ENCODE measurements around the gene GTF2IRD1. TPM values are rescaled to one million over a fixed set of nuclear protein-coding genes. Genes with fewer than 3 reads are reported as not detected.
"Not testable (repeated sequence)": the region's sequence is repeated elsewhere in the genome, so short reads cannot be mapped to it uniquely, and the experiment has no call there.

GTF2IRD1 gene
- total and polyA plus RNA-seq, 2 donors (not counting 1 experiment from before 2014, with no cell fraction given), result 7.8 to 14.7 TPM

- peak; percentile 67 to 78 for DNase-seq (ENCODE audit: low read depth in 2 of 2)
- no peaks in the 10 kb centered on the region for H3K9me3 ChIP-seq (ENCODE audit: control insufficient read depth, insufficient read depth, low read depth, low read length)
- TF ChIP-seq, protein P1, sequence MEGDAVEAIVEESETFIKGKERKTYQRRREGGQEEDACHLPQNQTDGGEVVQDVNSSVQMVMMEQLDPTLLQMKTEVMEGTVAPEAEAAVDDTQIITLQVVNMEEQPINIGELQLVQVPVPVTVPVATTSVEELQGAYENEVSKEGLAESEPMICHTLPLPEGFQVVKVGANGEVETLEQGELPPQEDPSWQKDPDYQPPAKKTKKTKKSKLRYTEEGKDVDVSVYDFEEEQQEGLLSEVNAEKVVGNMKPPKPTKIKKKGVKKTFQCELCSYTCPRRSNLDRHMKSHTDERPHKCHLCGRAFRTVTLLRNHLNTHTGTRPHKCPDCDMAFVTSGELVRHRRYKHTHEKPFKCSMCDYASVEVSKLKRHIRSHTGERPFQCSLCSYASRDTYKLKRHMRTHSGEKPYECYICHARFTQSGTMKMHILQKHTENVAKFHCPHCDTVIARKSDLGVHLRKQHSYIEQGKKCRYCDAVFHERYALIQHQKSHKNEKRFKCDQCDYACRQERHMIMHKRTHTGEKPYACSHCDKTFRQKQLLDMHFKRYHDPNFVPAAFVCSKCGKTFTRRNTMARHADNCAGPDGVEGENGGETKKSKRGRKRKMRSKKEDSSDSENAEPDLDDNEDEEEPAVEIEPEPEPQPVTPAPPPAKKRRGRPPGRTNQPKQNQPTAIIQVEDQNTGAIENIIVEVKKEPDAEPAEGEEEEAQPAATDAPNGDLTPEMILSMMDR (conservative IDR thresholded peaks at IDR 0.05 in 1 of 2, IDR thresholded peaks at IDR 0.05 in 1 of 2; ENCODE audit: low read depth in 1 of 2, low read length in 2 of 2), result no peak
- TF ChIP-seq EZH2 (IDR thresholded peaks at IDR 0.05; ENCODE audit: low read length, missing control alignments), result no peak
- no peaks in the 10 kb centered on the region for H4K20me1 ChIP-seq (ENCODE audit: control insufficient read depth, extremely low read depth, insufficient read depth, low read length)
- H2AFZ ChIP-seq (ENCODE audit: low read length), result no peak overlapping the region
- no peaks in the 10 kb centered on the region for H3K27me3 ChIP-seq (ENCODE audit: control insufficient read depth, insufficient read depth, low read length)
- H3K79me2 ChIP-seq (ENCODE audit: control insufficient read depth, insufficient read depth, low read length), result no peaks in the 10 kb centered on the region
- peaks cover 4% of the 10 kb centered on the region for H3K4me1 ChIP-seq (ENCODE audit: control insufficient read depth, extremely low read depth, insufficient read depth, low read length)
- no peak overlapping the region for H3K9ac ChIP-seq (ENCODE audit: insufficient read depth, low read length)
- no peak overlapping the region for H3K4me3 ChIP-seq (replicated peaks in 1 of 4; ENCODE audit: control extremely low read depth in 1 of 4, insufficient read depth in 1 of 4, low read depth in 3 of 4, low read length in 4 of 4)
- no peaks in the 10 kb centered on the region for H3K36me3 ChIP-seq (ENCODE audit: control insufficient read depth, insufficient read depth, low read length)
- H3K27ac ChIP-seq (ENCODE audit: insufficient read depth, low read length), result no peak overlapping the region
- no peak overlapping the region for H3K4me2 ChIP-seq (ENCODE audit: extremely low read depth, insufficient read depth, low read length)
These were observed 24.5 kb upstream of the GTF2IRD1 start for GRCh38 chr7:74429153-74429747.

DNA sequence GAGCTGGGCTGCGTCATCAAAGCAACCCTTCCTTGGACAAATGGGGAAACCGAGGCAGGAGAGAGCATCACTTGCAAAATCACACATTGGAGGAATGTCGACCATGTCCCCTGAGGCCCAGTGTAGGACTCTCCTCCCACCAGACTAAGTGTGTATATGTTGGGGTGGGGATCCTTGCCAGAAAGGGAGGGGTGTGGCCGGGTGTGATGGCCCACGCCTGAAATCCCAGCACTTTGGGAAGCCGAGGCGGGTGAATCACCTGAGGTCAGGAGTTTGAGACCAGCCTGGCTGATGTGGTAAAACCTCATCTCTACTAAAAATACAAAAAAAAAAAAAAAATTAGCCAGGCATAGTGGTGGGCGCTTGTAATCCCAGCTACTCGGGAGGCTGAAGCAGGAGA is 23.3 kb upstream of the GTF2IRD1 start:
- H3K36me3 ChIP-seq (ENCODE audit: control insufficient read depth, insufficient read depth, low read length); H3K27me3 ChIP-seq (ENCODE audit: control insufficient read depth, insufficient read depth, low read length); H3K27ac ChIP-seq (ENCODE audit: insufficient read depth, low read length); H3K79me2 ChIP-seq (ENCODE audit: control insufficient read depth, insufficient read depth, low read length); H3K4me3 ChIP-seq (replicated peaks in 1 of 4; ENCODE audit: control extremely low read depth in 1 of 4, insufficient read depth in 1 of 4, low read depth in 3 of 4, low read length in 4 of 4); H3K9ac ChIP-seq (ENCODE audit: insufficient read depth, low read length); H3K9me3 ChIP-seq (ENCODE audit: control insufficient read depth, insufficient read depth, low read depth, low read length); H2AFZ ChIP-seq (ENCODE audit: low read length); H3K4me2 ChIP-seq (ENCODE audit: extremely low read depth, insufficient read depth, low read length); H4K20me1 ChIP-seq (ENCODE audit: control insufficient read depth, extremely low read depth, insufficient read depth, low read length); H3K4me1 ChIP-seq (ENCODE audit: control insufficient read depth, extremely low read depth, insufficient read depth, low read length): not testable (repeated sequence)
- DNase-seq (ENCODE audit: low read depth in 2 of 2), result peak in 1 of 2 donors; percentile 62

DNA sequence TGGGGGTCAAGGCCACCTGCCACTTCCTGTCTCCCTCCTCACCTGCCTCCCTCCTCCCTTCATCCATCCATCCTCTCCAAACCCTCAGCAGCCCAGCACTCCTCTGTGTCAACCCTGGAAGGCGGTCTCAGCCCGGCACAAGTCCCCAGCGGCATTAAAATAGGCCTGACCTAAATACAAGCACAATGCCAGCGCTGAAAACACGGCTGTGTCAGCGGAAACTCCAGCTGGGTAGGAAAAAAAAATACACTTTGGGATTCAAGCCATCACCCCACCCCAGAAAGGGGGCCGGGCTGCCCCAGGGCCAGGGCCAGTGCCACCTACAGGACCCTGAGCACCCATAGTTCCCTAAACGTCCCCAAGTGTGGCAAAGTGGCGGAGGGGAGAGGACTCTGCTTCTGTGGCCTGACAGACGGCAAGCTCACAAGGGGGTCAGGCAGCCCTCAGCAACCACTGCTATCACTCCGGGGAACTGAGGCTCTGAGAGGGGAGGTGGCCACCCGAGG is 22.7 kb upstream of the GTF2IRD1 start:
- H3K27me3 ChIP-seq (ENCODE audit: control insufficient read depth, insufficient read depth, low read length), result no peaks in the 10 kb centered on the region
- H3K4me1 ChIP-seq (ENCODE audit: control insufficient read depth, extremely low read depth, insufficient read depth, low read length), result peaks cover 4% of the 10 kb centered on the region
- no peaks in the 10 kb centered on the region for H3K79me2 ChIP-seq (ENCODE audit: control insufficient read depth, insufficient read depth, low read length)
- H4K20me1 ChIP-seq (ENCODE audit: control insufficient read depth, extremely low read depth, insufficient read depth, low read length), result no peaks in the 10 kb centered on the region
- H3K9ac ChIP-seq (ENCODE audit: insufficient read depth, low read length), result no peak overlapping the region
- no peaks in the 10 kb centered on the region for H3K36me3 ChIP-seq (ENCODE audit: control insufficient read depth, insufficient read depth, low read length)
- H3K9me3 ChIP-seq (ENCODE audit: control insufficient read depth, insufficient read depth, low read depth, low read length), result no peaks in the 10 kb centered on the region
- H3K4me3 ChIP-seq (replicated peaks in 1 of 4; ENCODE audit: control extremely low read depth in 1 of 4, insufficient read depth in 1 of 4, low read depth in 3 of 4, low read length in 4 of 4), result no peak overlapping the region
- no peak for DNase-seq (ENCODE audit: low read depth in 2 of 2)
- no peak overlapping the region for H3K27ac ChIP-seq (ENCODE audit: insufficient read depth, low read length)
- no peak overlapping the region for H2AFZ ChIP-seq (ENCODE audit: low read length)
- no peak overlapping the region for H3K4me2 ChIP-seq (ENCODE audit: extremely low read depth, insufficient read depth, low read length)
- TF ChIP-seq, protein P1 (conservative IDR thresholded peaks at IDR 0.05 in 1 of 2, IDR thresholded peaks at IDR 0.05 in 1 of 2; ENCODE audit: low read depth in 1 of 2, low read length in 2 of 2), result no peak

GRCh38 chr7:74437291-74437571 is 16.5 kb upstream of the GTF2IRD1 start:
- not testable (repeated sequence) for H2AFZ ChIP-seq (ENCODE audit: low read length); H3K27me3 ChIP-seq (ENCODE audit: control insufficient read depth, insufficient read depth, low read length); H3K4me3 ChIP-seq (replicated peaks in 1 of 4; ENCODE audit: control extremely low read depth in 1 of 4, insufficient read depth in 1 of 4, low read depth in 3 of 4, low read length in 4 of 4); H3K9me3 ChIP-seq (ENCODE audit: control insufficient read depth, insufficient read depth, low read depth, low read length); DNase-seq (ENCODE audit: low read depth in 2 of 2); H3K36me3 ChIP-seq (ENCODE audit: control insufficient read depth, insufficient read depth, low read length); H4K20me1 ChIP-seq (ENCODE audit: control insufficient read depth, extremely low read depth, insufficient read depth, low read length); H3K9ac ChIP-seq (ENCODE audit: insufficient read depth, low read length); H3K4me2 ChIP-seq (ENCODE audit: extremely low read depth, insufficient read depth, low read length); H3K4me1 ChIP-seq (ENCODE audit: control insufficient read depth, extremely low read depth, insufficient read depth, low read length); H3K27ac ChIP-seq (ENCODE audit: insufficient read depth, low read length); H3K79me2 ChIP-seq (ENCODE audit: control insufficient read depth, insufficient read depth, low read length)
